Epithelial cell of esophagus (primary cell): Measurements from ENCODE around the gene MC4R.
"Not testable (repeated sequence)": the region's sequence is repeated elsewhere in the genome, so short reads cannot be mapped to it uniquely, and the experiment has no call there.

Source experiments
- DNase-seq: peaks from one replicate; pipeline ENCODE4 v3.0.0; 2010; ENCODE audit warnings: low read depth
- H3K4me3 ChIP-seq: 2 replicates; pipeline ENCODE4 v1.5.1; 2011; ENCODE audit warnings: mild to moderate bottlenecking, low read length, control low read depth
- TF ChIP-seq, protein P1 (sequence below): IDR thresholded peaks from 2 replicates; pipeline ENCODE4 v1.5.1; 2011; ENCODE audit warnings: low read depth, mild to moderate bottlenecking, low read length, control low read depth, inconsistent platforms; ENCODE audit not compliant: insufficient read depth; ENCODE audit errors: missing control alignments

Gene MC4R

DNA sequence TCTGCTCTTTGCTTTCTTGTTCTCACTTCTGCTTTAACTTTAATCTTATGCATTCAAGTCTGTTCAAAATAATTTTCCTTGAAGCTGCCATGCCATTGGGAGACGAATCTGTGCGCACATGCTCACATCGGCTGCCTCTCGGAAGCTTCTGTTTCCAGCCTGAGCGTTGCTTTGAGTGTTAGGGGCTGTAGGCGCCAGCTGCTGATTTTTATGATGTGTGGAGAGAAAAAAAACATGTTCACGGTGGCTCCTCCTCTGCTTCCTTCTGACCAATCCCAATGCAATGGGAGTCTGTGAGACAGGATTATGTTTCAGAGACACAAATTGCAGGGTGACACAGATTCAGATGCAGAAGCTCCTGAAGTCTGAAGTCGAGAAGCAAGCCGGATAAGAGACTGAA is at the start of gene MC4R:
MC4R (minus strand) TSS at position 180 of the 400 bp plus-strand sequence. CDS start 426 bp downstream, outside the sequence.
- H3K4me3 ChIP-seq = peak within 1 kb of the TSS; percentile 23
- TF ChIP-seq, protein P1, sequence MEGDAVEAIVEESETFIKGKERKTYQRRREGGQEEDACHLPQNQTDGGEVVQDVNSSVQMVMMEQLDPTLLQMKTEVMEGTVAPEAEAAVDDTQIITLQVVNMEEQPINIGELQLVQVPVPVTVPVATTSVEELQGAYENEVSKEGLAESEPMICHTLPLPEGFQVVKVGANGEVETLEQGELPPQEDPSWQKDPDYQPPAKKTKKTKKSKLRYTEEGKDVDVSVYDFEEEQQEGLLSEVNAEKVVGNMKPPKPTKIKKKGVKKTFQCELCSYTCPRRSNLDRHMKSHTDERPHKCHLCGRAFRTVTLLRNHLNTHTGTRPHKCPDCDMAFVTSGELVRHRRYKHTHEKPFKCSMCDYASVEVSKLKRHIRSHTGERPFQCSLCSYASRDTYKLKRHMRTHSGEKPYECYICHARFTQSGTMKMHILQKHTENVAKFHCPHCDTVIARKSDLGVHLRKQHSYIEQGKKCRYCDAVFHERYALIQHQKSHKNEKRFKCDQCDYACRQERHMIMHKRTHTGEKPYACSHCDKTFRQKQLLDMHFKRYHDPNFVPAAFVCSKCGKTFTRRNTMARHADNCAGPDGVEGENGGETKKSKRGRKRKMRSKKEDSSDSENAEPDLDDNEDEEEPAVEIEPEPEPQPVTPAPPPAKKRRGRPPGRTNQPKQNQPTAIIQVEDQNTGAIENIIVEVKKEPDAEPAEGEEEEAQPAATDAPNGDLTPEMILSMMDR = no peak

DNA sequence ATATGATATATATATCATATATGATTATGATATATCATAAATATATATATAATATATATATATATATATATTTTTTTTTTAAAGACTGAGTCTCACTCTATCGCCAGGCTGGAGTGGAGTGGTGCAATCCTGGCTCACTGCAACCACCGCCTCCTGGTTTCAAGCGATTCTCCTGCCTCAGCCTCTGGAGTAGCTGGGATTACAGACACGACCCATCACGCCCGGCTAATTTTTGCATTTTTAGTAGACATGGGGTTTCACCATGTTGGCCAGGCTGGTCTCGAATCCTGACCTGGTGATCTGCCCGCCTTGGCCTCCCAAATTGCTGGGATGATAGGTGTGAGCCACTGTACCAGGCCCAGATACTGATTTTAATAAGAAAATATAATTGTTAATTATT is 49.7 kb upstream of the MC4R start:
- DNase-seq, H3K4me3 ChIP-seq: not testable (repeated sequence)

More for the DNA sequence above, at the start of gene MC4R:
- peak; percentile 62 for DNase-seq

DNA sequence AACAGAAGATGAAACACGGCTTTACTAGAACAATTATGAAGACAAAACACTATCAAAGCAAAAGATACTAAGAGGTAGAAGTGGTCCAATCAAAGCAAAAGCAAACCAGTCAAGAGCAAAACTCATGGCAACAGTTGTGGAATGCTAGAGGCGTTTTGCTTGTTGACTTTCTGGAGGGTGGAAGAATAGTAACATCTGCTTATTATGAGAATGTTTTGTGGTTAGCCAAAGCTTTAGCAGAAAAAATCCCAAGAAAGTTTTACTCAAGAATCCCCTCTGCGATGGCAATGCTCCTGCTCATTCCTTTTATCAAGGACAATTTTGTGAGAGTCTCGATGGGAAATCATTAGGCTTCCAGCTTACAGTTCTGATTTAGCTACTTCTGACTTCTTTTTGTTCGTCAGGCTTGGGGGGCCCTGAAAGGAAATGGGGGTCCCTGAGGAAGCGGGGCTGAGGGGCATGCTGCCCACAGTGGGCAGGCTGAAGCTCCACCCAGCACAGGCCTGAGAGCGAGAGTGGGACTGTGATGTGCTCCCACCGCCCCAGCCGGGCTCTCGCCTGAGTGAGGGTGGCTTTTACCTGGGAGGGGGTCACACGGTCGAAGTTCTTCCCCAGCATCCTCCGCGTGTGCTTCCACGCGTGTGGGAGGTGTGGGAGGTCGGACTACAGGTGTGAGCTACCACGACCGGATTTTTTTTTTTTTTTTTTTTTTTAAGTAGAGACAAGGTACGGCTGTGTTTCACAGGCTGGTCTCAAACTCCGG is 49.0 kb upstream of the MC4R start:
- no peak for DNase-seq
- no peak overlapping the region for H3K4me3 ChIP-seq
- TF ChIP-seq, protein P1 = no peak

DNA sequence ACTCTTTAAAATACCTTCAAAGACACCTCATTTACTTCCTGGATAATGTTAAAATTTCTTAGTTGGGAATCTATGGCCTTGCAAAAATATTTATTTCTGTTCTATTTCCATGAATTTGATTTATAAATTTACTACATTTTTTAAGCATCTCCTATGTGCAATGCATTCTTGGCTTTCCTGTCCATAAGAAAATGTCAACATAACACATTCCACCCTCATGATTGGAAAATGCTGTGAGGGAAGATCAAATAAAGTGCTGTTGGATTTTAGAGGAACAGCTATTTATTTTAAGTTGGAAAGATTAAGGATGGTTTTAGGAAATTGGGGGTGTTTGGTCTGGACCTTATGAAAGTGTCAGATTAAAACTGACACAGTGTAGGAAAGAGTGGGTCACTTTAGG is 45.4 kb upstream of the MC4R start:
- TF ChIP-seq, protein P1 = no peak

DNA sequence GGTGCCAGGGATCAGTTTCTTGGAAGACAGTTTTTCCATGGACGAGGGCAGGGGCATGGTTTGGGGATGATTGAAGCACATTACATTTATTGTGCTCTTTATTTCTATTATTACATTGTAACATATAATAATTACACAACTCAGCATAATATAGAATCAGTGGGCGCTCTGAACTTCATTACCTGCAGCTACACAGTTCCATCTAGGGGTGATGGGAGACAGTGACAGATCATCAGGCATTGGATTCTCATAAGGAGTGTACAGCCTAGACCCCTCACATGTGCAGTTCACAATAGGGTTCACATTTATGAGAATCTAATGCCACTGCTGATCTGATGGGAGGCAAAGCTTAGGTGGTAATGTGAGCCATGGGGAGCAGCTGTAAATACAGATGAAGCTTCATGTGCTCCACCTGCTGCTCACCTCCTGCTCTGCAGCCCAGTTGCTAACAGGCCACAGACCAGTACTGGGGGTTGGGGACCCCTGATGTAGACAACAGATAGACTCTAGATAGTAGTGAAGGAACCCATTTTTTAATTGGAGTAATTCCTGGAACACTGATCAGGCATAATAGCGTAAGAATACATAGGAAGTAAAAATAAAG is 41.5 kb upstream of the MC4R start:
- no peak overlapping the region for H3K4me3 ChIP-seq
- DNase-seq = peak; percentile 46
- TF ChIP-seq, protein P1 = peak; percentile 82

More for the DNA sequence above, 45.4 kb upstream of the MC4R start:
- no peak for DNase-seq
- no peak overlapping the region for H3K4me3 ChIP-seq

DNA sequence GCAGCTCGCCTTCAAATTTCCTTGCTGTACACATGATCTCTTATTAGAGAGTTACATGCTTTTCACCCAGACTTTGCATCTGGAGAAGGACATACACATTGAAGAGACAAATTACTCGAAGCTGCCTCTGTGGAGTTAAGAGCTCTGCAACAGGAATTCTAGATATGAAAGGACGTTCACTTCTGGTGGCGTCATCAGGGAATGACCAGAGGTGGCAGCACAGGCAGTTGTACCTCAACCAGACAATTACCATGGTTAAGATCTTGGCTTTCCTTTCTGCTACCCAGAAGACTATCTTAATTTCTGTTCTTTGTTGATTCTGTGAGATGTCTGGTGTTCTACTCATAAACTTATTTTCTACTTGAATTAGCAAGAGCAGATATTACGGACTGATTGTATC is 39.1 kb upstream of the MC4R start:
- TF ChIP-seq, protein P1 = peak; percentile 29

DNA sequence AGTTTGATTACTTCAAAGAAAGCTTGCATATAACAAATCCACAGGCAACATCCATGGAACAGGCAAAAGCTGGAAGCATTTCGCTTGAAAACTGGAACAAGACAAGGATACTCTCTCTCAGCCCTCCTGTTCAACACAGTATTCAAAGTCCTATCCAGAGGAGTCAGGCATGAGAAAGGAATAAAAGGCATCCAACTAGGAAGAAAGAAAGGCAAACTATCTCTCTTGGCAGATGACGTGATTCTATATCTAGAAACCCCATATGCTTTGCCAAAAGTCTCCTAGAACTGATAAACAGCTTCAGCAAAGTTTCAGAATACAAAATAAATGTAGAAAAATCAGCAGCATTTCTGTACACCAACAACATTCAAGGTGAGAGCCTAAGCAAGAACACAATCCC is 34.1 kb upstream of the MC4R start:
- TF ChIP-seq, protein P1 = no peak
- no peak for DNase-seq
- no peak overlapping the region for H3K4me3 ChIP-seq

More for the DNA sequence above, 39.1 kb upstream of the MC4R start:
- H3K4me3 ChIP-seq = no peak overlapping the region
- peak; percentile 4 for DNase-seq
